Kidney (tissue), 14 donors: ENCODE results near the gene SDK1. TPM values are rescaled to one million over a fixed set of nuclear protein-coding genes. Genes with fewer than 3 reads are reported as not detected.

Source experiments
- DNase-seq, 5 donors: peaks; one replicate each; pipeline ENCODE4 v3.0.0-alpha.2; 2013 to 2020
- FAIRE-seq: peaks from 2 replicates; lab custom pipeline; 2012; peaks lifted over from hg19 to GRCh38; lab: Jason Lieb, UNC
- H3K27ac ChIP-seq, 2 donors: one replicate each; pipeline ENCODE4 v1.7.0; 2013; ENCODE audit warnings: low read depth in 2 of 2, low read length in 2 of 2, inconsistent platforms in 1 of 2
- H3K27me3 ChIP-seq: one replicate; pipeline ENCODE4 v1.7.1; 2013; ENCODE audit warnings: low read length, inconsistent platforms; ENCODE audit not compliant: control insufficient read depth, insufficient read depth
- H3K36me3 ChIP-seq, 3 donors: one replicate each; pipeline versions ENCODE4 v1.7.0 to v1.7.1; 2013; ENCODE audit warnings: low read length in 3 of 3, control low read depth in 1 of 3, inconsistent platforms in 1 of 3; ENCODE audit not compliant: insufficient read depth in 3 of 3, control insufficient read depth in 2 of 3
- H3K4me1 ChIP-seq, 3 donors: one replicate each; pipeline versions ENCODE4 v1.7.0 to v1.7.1; 2013; ENCODE audit warnings: low read length in 3 of 3, inconsistent platforms in 1 of 3, low read depth in 1 of 3; ENCODE audit not compliant: control insufficient read depth in 2 of 3, insufficient read depth in 2 of 3
- H3K4me3 ChIP-seq, 3 donors: one replicate each; pipeline versions ENCODE4 v1.7.0 to v1.8.1; 2013; ENCODE audit warnings: low read length in 3 of 3, control low read depth in 1 of 3, inconsistent platforms in 1 of 3
- H3K9ac ChIP-seq, 3 donors: one replicate each; pipeline versions ENCODE4 v1.7.0 to v1.7.1; 2013; ENCODE audit warnings: low read length in 3 of 3, control low read depth in 1 of 3, inconsistent platforms in 1 of 3
- H3K9me3 ChIP-seq, 3 donors: one replicate each; pipeline versions ENCODE4 v1.7.0 to v1.7.1; 2013; ENCODE audit warnings: low read length in 3 of 3, control low read depth in 1 of 3, inconsistent platforms in 1 of 3; ENCODE audit not compliant: control insufficient read depth in 2 of 3, insufficient read depth in 1 of 3
- intact Hi-C: fragments of 100-400 bp; cut with DNase I; formaldehyde crosslinking; loops from one replicate; pipeline ENCODE4 v1.11.1; 2022
- polyA plus RNA-seq: library from polyadenylated mRNA; stranded (reverse); fragments of 350-450 nt; fragmentation: Illumina TruSeq; extraction: RNeasy Lipid Tissue Mini Kit (QIAGEN cat#74804); gene quantifications from one replicate; pipeline ENCODE4 v1.2.3, GENCODE V29; 2014; ENCODE audit warnings: low read depth, low replicate concordance; ENCODE audit not compliant: insufficient read depth
- total RNA-seq: library from RNA; stranded (reverse); fragmentation: NEBNext Ultra II Directional; extraction: Animal tissue kit (Norgen Biotek cat#: 25700); gene quantifications from one replicate; pipeline ENCODE4 v1.2.1, GENCODE V29; 2021
- TF ChIP-seq, protein P1 (sequence below): IDR thresholded peaks from 3 replicates; pipeline ENCODE4 v1.5.1; 2012; ENCODE audit warnings: mild to moderate bottlenecking, moderate library complexity, borderline replicate concordance; ENCODE audit not compliant: insufficient read depth; ENCODE audit errors: extremely low read depth
- donor health status: control.
- donor health status: control.
- donor health status: control.
- donor health status: control.
- donor health status: control.
- donor health status: DM: yes; HTN: yes; CAD: no.
- donor health status: Normal renal cell carcinoma (clear cell type).

Gene SDK1
- total and polyA plus RNA-seq, 2 donors from 2014 or later, result 2.0 to 38.3 TPM

DNA sequence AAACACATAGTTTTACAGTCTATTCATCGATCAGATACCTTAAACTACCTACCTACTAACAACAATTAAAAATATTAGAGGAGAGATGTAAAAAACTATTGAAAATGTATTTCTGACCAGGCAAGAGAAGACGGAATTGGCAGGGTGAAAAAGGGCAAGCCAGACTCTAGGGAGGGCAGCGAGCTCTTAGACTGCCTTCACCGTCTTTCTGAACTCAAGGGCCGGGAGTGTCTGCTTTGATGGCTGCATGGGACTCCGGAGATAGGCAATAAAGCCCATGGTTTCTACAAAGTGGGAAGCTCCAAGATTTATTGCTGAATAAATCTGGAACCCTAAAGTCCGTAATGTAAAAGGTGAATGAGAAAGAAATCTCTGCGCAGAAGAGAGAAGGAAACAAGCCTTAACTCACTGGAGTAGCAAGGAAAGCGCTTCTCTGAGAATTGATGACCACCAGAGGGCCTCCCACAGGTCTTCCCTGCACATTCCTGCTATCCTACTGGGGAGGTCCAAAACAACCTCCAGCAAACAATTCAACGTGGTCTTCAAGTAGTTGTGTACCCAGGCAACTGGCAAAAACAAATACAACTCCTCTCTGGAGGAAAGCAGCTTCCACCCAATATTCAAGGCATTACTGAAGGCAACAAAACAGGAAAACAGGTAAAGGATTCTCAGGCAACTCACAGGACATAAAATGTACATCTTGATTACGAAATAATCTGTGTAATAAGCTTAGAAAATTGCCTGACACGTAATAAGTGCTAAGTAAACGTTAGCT lies 181.3 kb downstream of the SDK1 start:
- H3K27ac ChIP-seq, result no peak overlapping the region
- FAIRE-seq, result no peak
- peak in 3 of 5 donors; percentile 50 to 75 (median 58) for DNase-seq
- intact Hi-C loops, result no loop called here
- H3K27me3 ChIP-seq, result no peaks in the 10 kb centered on the region
- H3K9me3 ChIP-seq, result no peaks in the 10 kb centered on the region
- no peaks in the 10 kb centered on the region for H3K4me1 ChIP-seq
- H3K4me3 ChIP-seq, result no peak overlapping the region
- H3K9ac ChIP-seq, result no peak overlapping the region
- H3K36me3 ChIP-seq, result no peaks in the 10 kb centered on the region
- TF ChIP-seq, protein P1, sequence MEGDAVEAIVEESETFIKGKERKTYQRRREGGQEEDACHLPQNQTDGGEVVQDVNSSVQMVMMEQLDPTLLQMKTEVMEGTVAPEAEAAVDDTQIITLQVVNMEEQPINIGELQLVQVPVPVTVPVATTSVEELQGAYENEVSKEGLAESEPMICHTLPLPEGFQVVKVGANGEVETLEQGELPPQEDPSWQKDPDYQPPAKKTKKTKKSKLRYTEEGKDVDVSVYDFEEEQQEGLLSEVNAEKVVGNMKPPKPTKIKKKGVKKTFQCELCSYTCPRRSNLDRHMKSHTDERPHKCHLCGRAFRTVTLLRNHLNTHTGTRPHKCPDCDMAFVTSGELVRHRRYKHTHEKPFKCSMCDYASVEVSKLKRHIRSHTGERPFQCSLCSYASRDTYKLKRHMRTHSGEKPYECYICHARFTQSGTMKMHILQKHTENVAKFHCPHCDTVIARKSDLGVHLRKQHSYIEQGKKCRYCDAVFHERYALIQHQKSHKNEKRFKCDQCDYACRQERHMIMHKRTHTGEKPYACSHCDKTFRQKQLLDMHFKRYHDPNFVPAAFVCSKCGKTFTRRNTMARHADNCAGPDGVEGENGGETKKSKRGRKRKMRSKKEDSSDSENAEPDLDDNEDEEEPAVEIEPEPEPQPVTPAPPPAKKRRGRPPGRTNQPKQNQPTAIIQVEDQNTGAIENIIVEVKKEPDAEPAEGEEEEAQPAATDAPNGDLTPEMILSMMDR, result peak; percentile 33

DNA sequence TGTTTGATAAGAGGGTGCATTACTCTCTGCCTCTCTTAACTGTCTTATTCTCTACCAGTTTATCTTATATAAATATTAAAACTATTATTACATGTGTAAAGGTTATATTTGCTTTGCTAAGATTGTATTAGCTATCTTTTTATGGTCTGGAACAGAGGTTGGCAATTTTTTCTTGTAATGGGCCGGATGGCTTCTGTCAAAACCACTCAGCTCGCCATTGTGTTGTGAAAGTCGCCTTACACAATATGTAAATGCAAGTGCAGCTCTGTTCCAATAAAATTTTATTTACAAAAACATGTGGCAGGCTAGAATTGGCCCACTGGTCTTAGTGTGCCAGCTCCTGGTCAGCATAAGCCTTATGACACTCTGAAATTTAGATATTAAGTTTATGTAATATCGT lies 185.8 kb downstream of the SDK1 start:
- intact Hi-C loops, result no loop called here
- H3K4me1 ChIP-seq, result no peaks in the 10 kb centered on the region
- FAIRE-seq, result no peak
- no peak for DNase-seq
- no peak overlapping the region for H3K4me3 ChIP-seq
- no peak overlapping the region for H3K27ac ChIP-seq
- H3K9me3 ChIP-seq, result no peaks in the 10 kb centered on the region
- H3K27me3 ChIP-seq, result no peaks in the 10 kb centered on the region
- TF ChIP-seq, protein P1, result no peak
- no peak overlapping the region for H3K9ac ChIP-seq
- H3K36me3 ChIP-seq, result no peaks in the 10 kb centered on the region

DNA sequence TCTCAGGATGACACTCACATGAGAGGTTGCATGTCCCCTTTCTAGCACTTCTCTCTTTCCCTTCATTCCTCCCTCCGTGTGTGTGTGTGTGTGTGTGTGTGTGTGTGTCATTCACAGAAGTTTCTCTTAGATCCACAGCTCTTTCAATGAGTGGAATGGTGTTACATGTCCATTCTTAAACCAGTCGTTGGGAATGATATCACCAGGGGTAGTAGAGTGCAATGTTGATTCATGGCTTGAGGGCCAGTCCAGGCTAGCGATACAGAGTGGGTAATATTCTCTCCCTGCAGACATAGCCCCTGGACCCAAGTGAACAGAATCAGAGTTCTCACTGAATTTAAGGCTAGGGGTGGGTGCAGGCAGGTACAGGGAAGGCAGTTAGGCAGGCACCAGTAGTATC lies 187.8 kb downstream of the SDK1 start:
- Histone ChIP-seq H3K4me3 (no peak overlapping the region), H3K4me1 (peaks cover 0 to 7% (median 2%) of the 10 kb centered on the region in 3 donors), H3K27ac (no peak overlapping the region), H3K36me3 (no peaks in the 10 kb centered on the region), H3K27me3 (no peaks in the 10 kb centered on the region), H3K9me3 (no peaks in the 10 kb centered on the region), H3K9ac (no peak overlapping the region)
- TF ChIP-seq, protein P1, result no peak
- no peak for DNase-seq
- intact Hi-C loops, result no loop called here
- FAIRE-seq, result no peak

DNA sequence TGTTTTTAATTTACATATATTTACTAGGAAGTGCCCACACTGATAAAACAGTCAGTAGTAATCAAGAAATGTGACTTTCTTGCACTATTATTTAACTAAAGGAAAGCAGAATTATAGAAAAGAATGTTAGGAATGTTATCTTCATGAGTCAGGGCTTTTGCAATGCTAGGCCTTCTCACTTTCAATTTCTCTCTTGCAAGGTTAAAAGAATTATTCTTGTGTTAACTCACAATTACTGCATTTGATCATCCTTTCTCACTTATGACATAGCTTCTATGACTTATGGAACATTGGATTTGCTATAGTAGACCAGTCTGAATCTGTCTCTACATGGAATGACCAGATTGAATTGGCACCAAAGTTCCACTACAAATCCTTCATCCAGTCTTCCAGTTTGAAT lies 192.4 kb downstream of the SDK1 start:
- intact Hi-C loops, result no loop called here
- Histone ChIP-seq H3K36me3 (no peaks in the 10 kb centered on the region), H3K4me3 (no peak overlapping the region), H3K9ac (no peak overlapping the region), H3K9me3 (no peaks in the 10 kb centered on the region), H3K27me3 (no peaks in the 10 kb centered on the region), H3K27ac (no peak overlapping the region), H3K4me1 (peaks cover 0 to 8% (median 2%) of the 10 kb centered on the region in 3 donors)
- peak in 2 of 5 donors; percentile 21 to 36 for DNase-seq
- TF ChIP-seq, protein P1, result no peak
- FAIRE-seq, result peak; percentile 3
